Measurements from ENCODE around the gene ZNF316.

The ZNF316 gene

GRCh38 chr7:6612819-6613218, 24.3 kb upstream of the ZNF316 start:
- H3K36me3 Mint-ChIP-seq (ENCODE audit: low read depth), result peaks cover 12% of the 10 kb centered on the region
- peak overlapping the region; percentile 58 to 68 (median 60) for H3K4me3 Mint-ChIP-seq
- H3K9me3 Mint-ChIP-seq, result no peaks in the 10 kb centered on the region
- H3K27me3 Mint-ChIP-seq (ENCODE audit: low read depth), result no peaks in the 10 kb centered on the region
- peak overlapping the region in 2 of 3 experiments; percentile 10 to 29 for H3K27ac Mint-ChIP-seq
- no peak for TF ChIP-seq CTCF (IDR thresholded peaks at IDR 0.05; ENCODE audit: unreplicated experiment in 3 of 3)
- H3K4me1 Mint-ChIP-seq, result peaks cover 5% of the 10 kb centered on the region

- peaks cover 5% of the 10 kb centered on the region for H3K4me1 Mint-ChIP-seq
- H3K9me3 Mint-ChIP-seq, result no peaks in the 10 kb centered on the region
Measured at GRCh38 chr7:6613706-6614105, 23.4 kb upstream of the ZNF316 start.

GRCh38 chr7:6614953-6615722, 22.0 kb upstream of the ZNF316 start, which contains the start of gene ZNF853:
Gene ZNF853 (plus strand): TSS chr7:6615610. CDS start chr7:6616175, 565 bp downstream.
- Mint-ChIP-seq H3K9me3 (no peaks in the 10 kb centered on the region), H3K27me3 (ENCODE audit: low read depth) (no peaks in the 10 kb centered on the region), H3K4me3 (peak within 1 kb of the TSS; percentile 84 to 94 (median 91)), H3K36me3 (ENCODE audit: low read depth) (peaks cover 16% of the 10 kb centered on the region), H3K27ac (peak within 1 kb of the TSS; percentile 78 to 84 (median 82)), H3K4me1 (peaks cover 5% of the 10 kb centered on the region)
- TF ChIP-seq CTCF (IDR thresholded peaks at IDR 0.05; ENCODE audit: unreplicated experiment in 3 of 3), result no peak

More at GRCh38 chr7:6613706-6614105, 23.4 kb upstream of the ZNF316 start:
- Mint-ChIP-seq H3K27me3 (ENCODE audit: low read depth) (no peaks in the 10 kb centered on the region), H3K36me3 (ENCODE audit: low read depth) (peaks cover 19% of the 10 kb centered on the region), H3K27ac (no peak overlapping the region), H3K4me3 (peak overlapping the region; percentile 68 to 91 (median 71))
- no peak for TF ChIP-seq CTCF (IDR thresholded peaks at IDR 0.05; ENCODE audit: unreplicated experiment in 3 of 3)

GRCh38 chr7:6615723-6616555, 21.2 kb upstream of the ZNF316 start:
- Mint-ChIP-seq H3K9me3 (no peaks in the 10 kb centered on the region), H3K4me1 (peaks cover 5% of the 10 kb centered on the region), H3K4me3 (peak overlapping the region; percentile 70 to 72 (median 71)), H3K27me3 (ENCODE audit: low read depth) (no peaks in the 10 kb centered on the region), H3K27ac (no peak overlapping the region), H3K36me3 (ENCODE audit: low read depth) (peaks cover 10% of the 10 kb centered on the region)
- no peak for TF ChIP-seq CTCF (IDR thresholded peaks at IDR 0.05; ENCODE audit: unreplicated experiment in 3 of 3)

GRCh38 chr7:6616854-6617643, 20.1 kb upstream of the ZNF316 start:
- Mint-ChIP-seq H3K9me3 (no peaks in the 10 kb centered on the region), H3K36me3 (ENCODE audit: low read depth) (peaks cover 18% of the 10 kb centered on the region), H3K4me1 (peaks cover 5% of the 10 kb centered on the region), H3K27ac (peak overlapping the region in 1 of 3 experiments; percentile 35), H3K4me3 (peak overlapping the region; percentile 81 to 89 (median 87)), H3K27me3 (ENCODE audit: low read depth) (no peaks in the 10 kb centered on the region)
- no peak for TF ChIP-seq CTCF (IDR thresholded peaks at IDR 0.05; ENCODE audit: unreplicated experiment in 3 of 3)

Measured in nephron (organoid).